Measurements from ENCODE around the gene TMEM40.

DNA sequence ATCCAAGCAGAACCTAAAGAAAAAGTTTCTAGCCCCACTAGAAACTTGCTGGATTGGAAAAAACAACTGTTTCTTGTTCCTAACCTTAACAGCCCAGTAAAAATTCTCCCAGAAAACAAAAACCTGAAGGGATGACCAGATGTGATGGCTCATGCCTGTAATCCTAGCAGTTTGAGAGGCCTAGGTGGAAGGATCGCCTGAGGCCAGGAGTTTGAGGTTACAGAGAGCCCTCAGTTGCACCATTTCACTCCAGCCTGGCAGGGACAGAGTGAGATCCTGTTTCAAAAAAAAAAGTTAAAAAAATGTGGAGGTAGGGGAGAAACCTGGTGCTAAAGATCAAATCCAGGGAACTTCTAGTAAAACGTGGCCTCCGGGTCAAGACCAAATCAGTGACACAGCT, 56.6 kb downstream of the TMEM40 start:
- TF ChIP-seq, protein P1, sequence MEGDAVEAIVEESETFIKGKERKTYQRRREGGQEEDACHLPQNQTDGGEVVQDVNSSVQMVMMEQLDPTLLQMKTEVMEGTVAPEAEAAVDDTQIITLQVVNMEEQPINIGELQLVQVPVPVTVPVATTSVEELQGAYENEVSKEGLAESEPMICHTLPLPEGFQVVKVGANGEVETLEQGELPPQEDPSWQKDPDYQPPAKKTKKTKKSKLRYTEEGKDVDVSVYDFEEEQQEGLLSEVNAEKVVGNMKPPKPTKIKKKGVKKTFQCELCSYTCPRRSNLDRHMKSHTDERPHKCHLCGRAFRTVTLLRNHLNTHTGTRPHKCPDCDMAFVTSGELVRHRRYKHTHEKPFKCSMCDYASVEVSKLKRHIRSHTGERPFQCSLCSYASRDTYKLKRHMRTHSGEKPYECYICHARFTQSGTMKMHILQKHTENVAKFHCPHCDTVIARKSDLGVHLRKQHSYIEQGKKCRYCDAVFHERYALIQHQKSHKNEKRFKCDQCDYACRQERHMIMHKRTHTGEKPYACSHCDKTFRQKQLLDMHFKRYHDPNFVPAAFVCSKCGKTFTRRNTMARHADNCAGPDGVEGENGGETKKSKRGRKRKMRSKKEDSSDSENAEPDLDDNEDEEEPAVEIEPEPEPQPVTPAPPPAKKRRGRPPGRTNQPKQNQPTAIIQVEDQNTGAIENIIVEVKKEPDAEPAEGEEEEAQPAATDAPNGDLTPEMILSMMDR (IDR thresholded peaks at IDR 0.05) = no peak
- TF ChIP-seq POLR2A (IDR thresholded peaks at IDR 0.05) = no peak

Data from thyroid gland (tissue), 4 donors.